HG02970 (cell line): ENCODE measurements around the gene CLGN.

Experiments used
- ATAC-seq: cut with Tn5 transposase; IDR thresholded peaks from one replicate; pipeline ENCODE4 v1.9.1; 2021; ENCODE audit warnings: mild to moderate bottlenecking, moderate library complexity, moderate number of reproducible peaks; ENCODE audit not compliant: unreplicated experiment, low FRiP score

The CLGN gene

DNA sequence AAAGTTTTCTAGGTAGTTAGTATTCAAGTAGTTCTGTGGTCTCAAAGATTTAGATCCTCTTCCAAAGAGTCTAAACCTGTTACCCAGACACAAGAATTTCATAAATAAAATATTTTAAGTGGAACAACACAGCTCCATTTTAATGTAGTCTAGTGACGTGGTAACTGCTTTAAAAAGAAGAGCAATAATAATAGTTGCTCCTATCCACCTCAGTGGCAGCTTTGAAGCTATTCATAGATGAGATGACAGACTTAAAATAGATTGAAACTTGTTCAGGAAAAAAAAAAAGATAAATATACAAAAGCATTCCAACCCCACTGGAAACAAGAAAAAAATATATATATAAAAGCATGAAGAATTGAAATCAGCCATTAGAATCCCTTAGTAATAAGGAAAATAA is 39.4 kb downstream of the CLGN start:
- ATAC-seq, result no peak

DNA sequence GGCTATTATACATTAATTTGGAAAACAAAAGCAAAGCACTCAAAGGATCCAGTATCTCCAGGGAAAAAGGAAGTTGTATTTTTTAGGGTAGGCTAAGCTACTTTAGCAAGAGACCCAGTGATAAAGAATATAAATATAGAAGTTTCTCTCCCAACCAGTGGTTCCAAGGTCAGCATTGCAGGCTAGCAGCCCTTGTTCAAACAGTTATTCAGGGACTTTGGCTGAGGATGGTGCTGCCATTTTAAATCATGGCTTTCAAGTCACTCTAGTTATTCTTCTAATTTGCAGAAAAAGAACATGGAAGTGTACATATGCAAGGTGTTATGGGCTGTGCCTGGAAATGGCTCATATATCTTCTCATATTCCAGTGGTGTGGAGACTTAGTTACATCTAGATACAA is 44.7 kb downstream of the CLGN start:
- ATAC-seq, result no peak

DNA sequence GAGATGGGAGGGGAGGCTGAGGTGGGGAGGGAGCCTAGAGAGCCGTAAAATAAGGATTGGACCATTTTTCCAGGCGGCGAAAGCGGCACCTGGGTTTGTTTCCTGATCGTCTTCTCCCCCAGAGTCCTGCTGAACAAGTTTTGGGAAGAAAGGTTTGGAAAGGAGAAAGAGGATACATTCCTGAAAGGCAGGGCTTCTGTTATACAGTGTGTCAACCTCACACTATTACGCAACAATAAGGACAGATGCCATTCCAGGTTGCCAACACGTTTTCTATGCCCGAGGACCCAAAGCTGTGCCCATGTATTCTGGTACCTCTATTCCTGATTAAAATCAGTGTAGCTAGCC is 53.3 kb downstream of the CLGN start:
- ATAC-seq, result no peak

DNA sequence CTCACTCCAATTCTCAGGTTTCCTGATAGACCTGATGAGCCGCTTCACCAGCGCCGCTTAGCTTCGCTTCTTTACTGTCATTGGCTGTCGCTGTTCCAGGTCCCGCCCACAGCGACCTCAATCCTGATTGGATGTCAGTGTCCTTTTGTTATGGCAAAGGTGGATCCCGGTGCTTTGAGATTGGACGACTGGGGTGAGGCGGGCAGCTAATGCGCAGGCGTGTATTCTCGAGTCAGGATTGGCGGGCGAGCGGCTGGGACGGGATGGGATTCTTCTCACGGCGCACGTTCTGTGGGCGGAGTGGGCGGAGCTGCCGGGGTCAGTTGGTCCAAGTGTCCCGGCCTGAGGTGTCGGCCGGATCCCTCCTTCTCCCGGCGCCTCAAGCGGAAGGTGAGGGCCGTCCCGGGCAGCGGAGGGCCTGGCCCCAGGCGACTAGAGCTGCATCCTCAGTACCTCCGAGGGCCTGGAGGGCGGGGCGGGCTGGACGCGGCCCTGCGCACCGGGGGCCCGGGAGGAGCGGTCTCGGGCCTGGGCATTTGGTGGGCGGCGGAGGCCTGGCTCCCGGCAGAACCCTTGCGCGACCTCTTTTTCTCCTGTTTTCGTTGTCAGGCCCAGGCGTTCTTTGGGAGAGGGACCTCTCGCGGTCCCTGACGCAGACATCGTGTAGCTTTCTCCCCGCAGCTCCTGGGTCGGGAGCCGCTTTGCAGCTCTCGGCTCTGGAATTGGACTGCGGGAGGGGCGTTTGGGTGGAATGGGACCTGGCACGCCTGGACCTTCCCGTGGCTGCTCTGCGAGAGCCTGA is 53.9 kb downstream of the CLGN start, which contains the start of gene SCOC:
Gene SCOC, plus strand, starts transcription at position 319 of the 802 bp plus-strand sequence. CDS start 5,525 bp downstream, outside the sequence.
- ATAC-seq, result peak; percentile 98

DNA sequence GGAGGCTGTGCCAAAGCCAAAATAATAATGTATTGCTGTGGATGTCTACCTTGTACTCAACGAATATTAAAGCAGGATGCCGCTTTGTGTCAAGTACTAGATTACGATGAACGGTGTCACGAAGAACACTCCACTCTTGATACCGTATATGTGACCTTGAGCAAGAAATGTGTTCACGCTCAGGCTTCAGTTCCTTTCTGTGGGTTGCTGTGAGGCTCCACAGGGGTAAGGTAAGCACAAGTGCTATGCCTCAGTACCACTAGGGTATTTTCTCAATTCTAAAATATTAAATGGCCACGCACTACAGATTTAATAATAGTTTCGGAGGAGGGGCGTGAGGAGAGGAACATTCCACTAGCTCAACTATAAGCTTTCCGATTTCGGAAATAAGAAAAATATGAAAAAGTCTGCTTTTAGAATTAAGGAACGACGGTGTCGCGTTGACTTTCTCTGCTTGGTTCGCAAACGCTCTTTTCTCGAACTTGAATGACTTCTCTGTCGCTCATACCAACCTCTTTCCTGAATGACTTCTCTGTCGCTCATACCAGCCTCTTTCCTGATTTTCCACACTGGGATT is 54.6 kb downstream of the CLGN start:
- peak; percentile 39 for ATAC-seq

DNA sequence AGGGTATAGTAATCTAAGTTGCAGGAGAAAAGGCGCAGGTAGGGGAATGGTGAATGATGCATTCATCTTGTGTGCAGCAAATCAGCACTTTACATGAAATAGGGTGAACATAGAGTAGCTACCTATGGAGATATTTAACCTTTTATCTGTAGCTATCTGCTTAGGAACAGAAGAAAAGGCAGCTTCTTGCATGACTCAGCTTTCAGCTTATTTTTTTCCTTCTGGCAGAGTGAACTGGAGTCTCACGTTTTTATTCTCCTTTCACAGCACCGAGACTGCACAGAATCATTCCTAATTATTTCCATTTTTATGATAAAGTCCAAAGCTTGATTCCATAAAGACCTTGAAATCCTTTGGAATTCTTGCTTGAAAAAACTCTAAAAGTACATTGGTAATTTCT is 58.8 kb downstream of the CLGN start:
- no peak for ATAC-seq

DNA sequence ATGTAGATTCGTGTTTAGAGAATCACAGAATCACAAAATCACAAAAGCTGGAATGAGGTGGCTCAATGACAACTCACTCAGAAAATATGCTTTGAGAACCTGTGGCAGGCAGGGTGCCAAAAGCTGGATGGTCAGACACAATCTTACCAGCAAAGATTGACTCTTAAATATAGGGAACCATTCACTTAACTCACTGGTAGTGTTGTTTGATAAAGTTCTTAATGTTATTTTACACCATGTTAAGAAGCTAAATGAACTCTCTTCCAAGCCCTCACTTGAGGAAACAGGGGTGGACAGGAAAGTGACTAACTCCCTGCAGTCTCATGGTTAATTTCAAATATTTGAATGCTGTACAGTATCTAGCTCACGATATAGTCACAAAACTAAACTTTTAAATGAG is 59.7 kb downstream of the CLGN start:
- no peak for ATAC-seq

DNA sequence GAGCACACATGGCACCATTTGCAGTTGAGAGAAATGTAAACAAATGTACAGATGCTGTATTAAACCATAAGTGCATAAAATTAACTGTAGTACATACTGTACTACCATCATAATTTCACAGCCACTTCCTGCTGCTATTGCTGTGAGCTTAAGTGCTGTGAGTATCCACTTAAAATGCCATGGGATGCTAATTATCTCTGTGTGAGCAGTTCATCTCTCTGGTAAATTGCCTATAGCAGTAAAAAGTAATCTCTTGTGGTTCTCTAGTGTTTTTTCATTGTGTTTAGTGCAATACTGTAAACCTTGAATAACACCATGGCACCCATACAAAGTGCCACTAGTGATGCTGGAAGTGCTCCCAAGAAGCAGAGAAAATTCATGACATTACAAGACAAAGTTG is 63.9 kb downstream of the CLGN start:
- no peak for ATAC-seq

DNA sequence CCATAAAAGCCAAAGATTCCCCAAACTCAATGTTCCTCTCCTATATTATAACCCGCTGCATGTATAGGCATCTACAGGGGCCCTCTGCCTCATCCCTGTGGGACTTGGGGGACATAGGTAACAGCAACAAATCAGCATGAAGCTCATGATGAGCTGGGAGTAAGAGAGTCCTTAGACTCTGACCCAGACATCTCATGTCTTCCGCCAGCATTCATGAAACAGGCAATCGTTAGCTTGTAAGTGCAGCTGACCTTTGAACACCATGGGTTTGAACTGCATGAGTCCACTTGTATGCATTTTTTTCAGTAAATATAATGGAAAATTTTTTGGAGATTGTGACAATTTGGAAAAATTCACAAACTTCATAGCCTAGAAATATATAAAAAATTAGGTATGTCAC is 64.4 kb downstream of the CLGN start:
- ATAC-seq, result no peak

DNA sequence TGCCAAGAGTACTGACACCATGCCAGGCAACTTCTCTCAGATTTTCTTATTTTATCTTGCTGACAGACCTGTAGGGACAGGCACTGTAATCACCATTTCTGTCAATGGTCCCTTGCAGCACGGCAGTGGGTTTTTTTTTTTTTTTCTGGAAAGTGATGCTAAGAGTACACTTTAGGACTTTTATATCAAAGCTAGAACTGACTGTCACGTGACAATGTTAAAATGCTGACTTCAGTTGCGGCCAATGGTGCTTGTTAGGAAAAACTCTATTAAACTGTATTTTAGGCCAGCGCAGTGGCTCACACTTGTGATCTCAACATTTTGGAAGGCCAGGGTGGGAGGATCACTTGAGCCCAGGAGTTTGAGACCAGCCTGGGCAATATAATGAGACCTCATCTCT is 66.3 kb downstream of the CLGN start:
- no peak for ATAC-seq

DNA sequence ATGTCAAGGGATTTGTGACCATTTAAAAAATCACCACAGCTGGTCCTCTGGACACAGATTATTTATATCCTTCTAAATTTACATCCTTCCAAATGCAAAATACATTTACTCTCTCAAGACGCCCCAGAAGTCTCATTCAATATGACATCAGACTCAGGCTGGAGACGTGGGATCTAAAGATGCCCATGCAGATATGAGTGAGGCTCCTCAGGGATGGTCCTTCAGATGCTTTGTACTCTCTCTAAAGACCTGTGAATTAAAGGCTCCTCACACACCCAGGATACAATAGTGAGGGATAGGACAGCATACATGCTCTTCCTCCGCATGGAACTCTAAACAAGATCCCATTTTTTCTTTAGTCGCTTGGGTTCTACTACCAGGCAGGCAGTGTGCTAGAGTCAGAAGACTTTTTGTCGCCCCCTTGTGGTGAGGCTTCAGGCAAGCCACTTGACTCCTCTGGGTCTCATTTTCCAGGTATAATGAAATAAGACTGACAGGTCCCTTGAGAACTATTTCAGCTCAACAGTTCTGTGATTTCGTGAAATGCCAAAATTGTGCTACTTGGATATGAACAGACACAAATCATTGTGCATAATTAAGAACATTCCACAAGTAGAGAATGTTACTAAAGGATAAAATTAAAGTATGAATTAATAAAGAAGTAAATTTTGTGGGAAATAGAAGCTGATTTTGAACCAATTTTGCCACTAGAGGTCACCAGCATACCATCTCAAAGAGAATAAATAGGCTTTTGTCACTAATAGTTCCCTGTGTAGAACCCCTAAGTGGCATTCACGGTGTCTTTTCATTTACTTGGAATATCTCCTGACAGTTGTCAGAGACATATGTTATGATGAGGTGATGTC is 67.7 kb downstream of the CLGN start:
- peak; percentile 76 for ATAC-seq

DNA sequence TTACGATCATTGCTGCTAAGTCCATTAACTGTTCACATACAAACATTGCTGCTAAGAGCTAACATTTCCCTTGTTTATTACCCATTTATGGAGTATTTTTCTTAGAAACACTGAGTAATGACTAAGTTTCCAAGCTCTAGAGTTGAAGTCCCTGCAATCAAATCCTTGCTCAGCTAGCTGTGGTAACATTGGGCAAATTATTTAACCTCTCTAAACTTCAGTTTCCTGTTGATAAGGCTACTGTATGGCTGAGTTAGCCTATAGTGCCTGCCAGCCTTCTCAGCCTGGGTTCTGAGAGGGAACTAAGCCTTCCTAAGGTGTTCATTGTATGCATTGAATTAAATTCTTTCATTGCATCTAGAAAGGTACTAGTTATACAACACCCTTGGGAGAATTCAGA is 69.2 kb downstream of the CLGN start:
- no peak for ATAC-seq

DNA sequence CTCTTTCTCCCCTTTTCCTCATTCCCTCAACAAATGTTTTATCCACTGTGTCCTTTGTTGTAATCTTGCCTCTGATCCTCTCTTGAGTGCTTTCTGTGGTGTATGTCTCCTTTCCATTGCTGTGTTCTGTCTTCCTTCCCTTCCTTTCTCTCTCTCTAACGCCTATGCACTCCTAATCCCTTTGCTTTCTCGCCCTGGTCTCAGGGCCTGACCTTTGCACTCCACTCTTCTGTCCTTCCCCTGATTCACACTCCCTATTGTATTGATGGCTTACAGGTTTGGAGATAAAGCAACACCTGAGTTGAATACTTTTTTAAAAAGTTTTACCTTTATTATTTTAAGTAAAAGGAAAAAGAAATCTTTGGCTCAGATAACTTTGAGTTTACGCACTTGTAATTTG is 69.6 kb downstream of the CLGN start:
- no peak for ATAC-seq

DNA sequence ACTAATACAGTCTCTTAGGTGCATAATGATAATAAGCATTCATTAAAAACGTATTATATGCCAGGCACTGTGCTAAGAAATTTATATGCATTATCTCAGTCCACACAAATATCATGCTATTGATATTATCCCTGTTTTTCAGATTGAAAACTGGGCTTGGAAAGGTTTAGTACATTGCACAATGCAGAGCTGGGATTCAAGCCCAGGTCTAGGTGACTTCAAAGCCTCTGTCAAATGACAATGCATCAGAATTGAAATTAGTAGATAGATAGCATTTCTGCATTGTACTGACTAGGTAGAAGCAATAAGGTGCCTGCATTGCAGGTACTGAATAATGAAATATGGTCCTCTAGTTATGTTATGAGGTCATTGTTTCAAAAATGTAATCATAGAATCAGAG is 72.2 kb downstream of the CLGN start:
- ATAC-seq, result no peak

DNA sequence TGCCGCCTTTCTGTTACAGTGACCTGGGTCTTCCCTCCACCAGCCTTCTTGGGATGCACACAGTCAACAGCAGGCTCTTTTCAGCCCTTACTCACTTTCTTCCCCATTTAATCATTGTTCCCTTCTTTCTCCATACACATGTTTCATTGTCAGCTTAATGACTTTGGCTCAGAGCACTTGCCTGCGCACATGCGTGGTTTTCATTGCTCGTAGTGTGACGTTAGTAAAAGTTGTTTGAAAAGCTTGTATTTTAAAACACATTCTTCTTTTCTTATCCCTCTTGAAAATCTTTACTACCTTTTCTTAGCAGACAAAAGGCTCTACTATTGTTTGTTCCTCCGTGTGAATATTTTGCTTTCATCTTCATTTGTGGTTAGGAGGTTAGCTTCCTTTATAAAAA is 73.7 kb downstream of the CLGN start:
- ATAC-seq, result no peak

DNA sequence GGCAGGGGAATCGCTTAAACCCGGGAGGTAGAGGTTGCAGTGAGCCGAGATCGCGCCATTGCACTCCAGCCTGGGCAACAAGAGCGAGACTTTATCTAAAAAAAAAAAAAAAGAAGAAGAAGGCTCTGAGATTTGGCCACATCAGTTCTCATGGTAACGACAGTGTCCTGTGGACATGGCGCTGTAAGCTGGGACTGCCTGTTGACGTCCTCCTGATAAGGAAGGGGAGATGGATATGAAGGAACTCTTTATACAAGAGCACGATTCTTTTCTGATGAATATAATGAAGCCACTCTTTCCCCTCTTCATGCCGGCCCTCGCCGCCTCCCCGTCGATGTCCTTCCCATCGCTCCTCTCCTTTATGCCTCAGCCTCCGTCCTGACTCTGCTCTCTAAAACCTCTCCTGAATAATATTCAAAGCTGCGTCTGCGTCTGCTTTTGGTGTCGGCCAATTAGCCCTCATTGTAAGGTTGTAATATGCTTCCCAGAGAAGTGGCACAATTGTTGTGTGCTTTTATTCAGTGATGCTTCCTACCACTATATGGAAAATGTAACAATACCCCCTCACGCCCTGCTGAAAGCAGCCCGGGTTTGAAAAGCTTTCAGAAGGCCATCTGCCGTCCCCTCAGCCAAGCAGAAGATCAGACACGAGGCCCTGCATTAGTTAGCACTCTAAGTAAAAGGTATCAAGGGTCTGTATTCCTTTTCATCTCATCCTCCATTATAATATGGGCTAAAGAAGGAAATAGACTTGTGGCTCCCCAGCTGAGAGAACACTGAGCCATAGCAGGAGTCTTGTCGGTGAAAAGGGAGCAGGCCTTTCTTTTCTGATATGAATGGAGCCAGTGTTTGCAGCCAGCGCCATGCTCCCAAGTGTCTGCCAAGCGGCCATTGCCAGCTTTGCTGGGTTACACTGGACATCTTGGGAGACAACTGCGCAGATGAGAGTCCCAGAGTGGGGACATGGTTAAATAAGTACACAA is 76.1 kb downstream of the CLGN start:
- ATAC-seq, result no peak

DNA sequence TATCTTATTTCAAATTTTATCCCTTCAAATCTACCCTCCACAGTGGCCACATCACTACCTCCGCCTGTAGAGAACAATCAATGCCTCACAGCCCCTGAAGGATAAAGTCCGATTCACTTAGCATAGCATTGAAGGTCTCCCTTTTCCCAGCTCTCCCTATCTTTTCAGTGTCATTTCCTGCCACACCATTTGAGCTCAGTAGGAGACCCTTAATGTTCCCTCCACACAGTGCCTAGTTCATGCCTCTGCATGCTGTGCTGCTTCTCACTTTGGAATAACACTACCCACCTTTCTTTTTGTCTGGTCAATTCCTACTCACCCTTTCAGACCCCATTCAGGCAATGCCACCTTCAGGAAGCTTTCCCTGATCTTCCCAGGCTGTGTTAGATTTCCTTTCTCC is 77.6 kb downstream of the CLGN start:
- no peak for ATAC-seq

DNA sequence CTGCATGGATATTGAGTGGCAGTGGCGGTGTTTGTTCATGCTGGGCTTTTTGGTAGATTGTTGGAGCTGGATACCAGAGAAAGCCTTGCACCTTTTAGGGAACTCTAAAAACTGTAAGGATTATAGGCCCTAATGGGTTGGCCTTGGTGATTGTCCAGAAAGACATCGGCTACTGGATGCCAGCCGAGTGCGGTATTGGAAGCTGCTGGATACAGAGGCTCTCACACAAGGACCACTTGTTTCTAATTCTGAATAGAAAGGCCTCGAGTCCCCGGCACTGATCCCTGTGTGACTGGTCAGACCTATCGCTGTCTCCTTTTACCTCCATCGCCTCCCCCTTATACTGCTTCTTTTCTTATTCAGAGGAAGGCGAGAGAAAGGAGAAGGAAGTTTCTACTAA is 81.3 kb downstream of the CLGN start:
- no peak for ATAC-seq

DNA sequence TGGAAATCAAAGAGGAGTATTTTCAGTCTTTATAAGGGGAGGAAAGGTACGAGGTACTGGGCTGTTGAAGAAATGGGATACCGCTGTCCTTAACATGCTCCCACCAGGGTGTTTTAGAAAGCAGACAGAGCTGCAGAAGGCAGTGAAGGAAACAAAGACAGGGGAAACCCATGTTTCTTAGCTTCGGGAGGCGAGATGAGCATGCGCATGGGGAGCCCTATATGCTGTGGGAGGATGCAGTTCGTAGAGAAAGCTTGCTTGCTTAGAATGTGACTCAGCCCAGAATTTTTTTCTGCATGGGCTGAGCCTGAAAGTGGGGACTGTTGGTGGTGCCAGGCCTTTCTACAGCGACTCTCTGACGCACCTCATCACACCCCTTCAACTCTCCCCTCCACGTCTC is 82.8 kb downstream of the CLGN start:
- ATAC-seq, result no peak

DNA sequence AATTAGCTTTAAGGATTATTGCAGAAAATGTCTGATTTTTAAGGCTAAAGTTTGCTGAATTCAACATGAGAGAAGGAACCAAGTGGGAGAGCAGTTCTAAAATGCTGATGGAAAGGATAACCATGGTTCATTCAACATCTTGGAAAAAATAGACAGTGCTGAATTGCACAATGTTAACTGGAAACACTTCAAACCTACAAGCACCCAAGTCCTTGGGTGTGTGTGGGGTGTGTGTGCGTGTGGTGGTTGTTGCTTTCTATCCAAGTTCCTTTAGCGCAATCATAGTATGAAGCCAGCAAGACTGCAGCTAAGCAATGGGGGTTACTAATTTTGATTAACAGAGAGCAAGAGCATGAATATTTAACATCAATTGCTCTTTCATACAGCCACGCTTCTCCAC is 83.3 kb downstream of the CLGN start:
- no peak for ATAC-seq
